K562 (cell line): Measurements from ENCODE around the gene NRXN3. TPM values are rescaled to one million over a fixed set of nuclear protein-coding genes. Genes with fewer than 3 reads are reported as not detected.

Experiments
- ATAC-seq: fragments of 200-7000 bp; cut with Tn5 transposase; 3 replicates; pipeline ENCODE4 v1.9.1; 2020; ENCODE audit warnings: moderate library complexity
- BruUV-seq: library from RNA; stranded (reverse); fragments of 400-500 nt; replicated peaks from 2 replicates; lab custom pipeline; 2021; lab: Mats Ljungman, UMichigan
- CTCF ChIA-PET: fragments of 300-600 bp; formaldehyde crosslinking; extraction: SDS; loops from one replicate; lab custom pipeline; 2021; ENCODE audit warnings: low intra/inter-chr PET ratio; lab: Yijun Ruan, JAX
- POLR2A ChIA-PET: fragments of 300-600, 350-650 bp; sonication (Branson Sonifier 250); formaldehyde crosslinking; extraction: SDS; loops from one replicate; lab custom pipeline; 2021; ENCODE audit warnings: antibody characterized with exemption, inconsistent platforms; lab: Yijun Ruan, JAX
- DNase-seq, 4 experiments: peaks; one replicate each; pipeline versions ENCODE4 v3.0.0 to v3.0.0-alpha.2; 2011 to 2018; ENCODE audit warnings: low spot score in 3 of 4, mixed read lengths in 3 of 4; ENCODE audit errors: extremely low read depth in 1 of 4
- FAIRE-seq: peaks from 2 replicates; lab custom pipeline; 2011; peaks lifted over from hg19 to GRCh38; lab: Jason Lieb, UNC
- H2AFZ ChIP-seq: 2 replicates; pipeline ENCODE4 v1.6.0; 2011; ENCODE audit warnings: low read depth, low read length, control low read depth, inconsistent platforms
- H3K27ac ChIP-seq: fragments of 200-600 bp; 3 replicates; pipeline ENCODE4 v1.8.0; 2011; ENCODE audit warnings: low read depth, mild to moderate bottlenecking, control low read depth, inconsistent platforms, low read length, moderate library complexity, mixed read lengths; ENCODE audit errors: extremely low read depth
- H3K27me3 ChIP-seq, 2 experiments: fragments of 300-600 bp in 1 of 2; 2 replicates in 1 of 2; 3 replicates in 1 of 2; pipeline versions ENCODE4 v1.6.0 to v1.8.0; 2011; ENCODE audit warnings: inconsistent platforms in 2 of 2, low read length in 2 of 2, mild to moderate bottlenecking in 1 of 2, mixed read lengths in 1 of 2, moderate library complexity in 1 of 2; ENCODE audit not compliant: control insufficient read depth in 2 of 2, insufficient read depth in 2 of 2
- H3K36me3 ChIP-seq: fragments of 300-600 bp; 3 replicates; pipeline ENCODE4 v1.8.0; 2011; ENCODE audit warnings: mild to moderate bottlenecking, low read length, inconsistent platforms; ENCODE audit not compliant: control insufficient read depth, insufficient read depth
- H3K4me1 ChIP-seq, 2 experiments: fragments of 200-600 bp in 1 of 2; replicated peaks in 1 of 2; 2 replicates in 1 of 2; 3 replicates in 1 of 2; pipeline versions ENCODE4 v1.5.1 to v1.8.0; 2011; ENCODE audit warnings: inconsistent platforms in 2 of 2, low read length in 2 of 2, mild to moderate bottlenecking in 1 of 2, mixed read lengths in 1 of 2, moderate library complexity in 1 of 2; ENCODE audit not compliant: control insufficient read depth in 2 of 2, insufficient read depth in 2 of 2
- H3K4me2 ChIP-seq: 2 replicates; pipeline ENCODE4 v1.6.1; 2011; ENCODE audit warnings: low read length, control low read depth, inconsistent platforms, mixed read lengths; ENCODE audit not compliant: insufficient read depth
- H3K4me3 ChIP-seq: fragments of 200-600 bp; sonication (generic), shearing (Covaris generic); 2 replicates; pipeline ENCODE4 v1.5.1; 2016; ENCODE audit warnings: control low read depth, inconsistent platforms
- H3K79me2 ChIP-seq: fragments of 200-600 bp; 3 replicates; pipeline ENCODE4 v1.8.0; 2011; ENCODE audit warnings: low read length, inconsistent platforms; ENCODE audit not compliant: control insufficient read depth, insufficient read depth
- H3K9ac ChIP-seq, 2 experiments: 2 replicates each; pipeline versions ENCODE4 v1.6.0 to v1.6.1; 2011; ENCODE audit warnings: low read depth in 2 of 2, low read length in 2 of 2, control low read depth in 1 of 2, inconsistent platforms in 1 of 2, mild to moderate bottlenecking in 1 of 2, mixed read lengths in 1 of 2; ENCODE audit not compliant: insufficient read depth in 1 of 2
- H3K9me1 ChIP-seq: one replicate; pipeline ENCODE4 v1.6.0; 2011; ENCODE audit warnings: inconsistent platforms, mild to moderate bottlenecking, low read length, moderate library complexity; ENCODE audit not compliant: control insufficient read depth, insufficient read depth
- H3K9me3 ChIP-seq: replicated peaks from 2 replicates; pipeline ENCODE4 v1.5.1; 2011; ENCODE audit warnings: low read depth, low read length, inconsistent platforms; ENCODE audit not compliant: control insufficient read depth, insufficient read depth
- H4K20me1 ChIP-seq: replicated peaks from 2 replicates; pipeline ENCODE4 v1.6.1; 2011; ENCODE audit warnings: low read length, inconsistent platforms, mixed read lengths; ENCODE audit not compliant: control insufficient read depth, insufficient read depth
- CEBPB ChIP-seq: fragments of 450-650 bp; IDR thresholded peaks from 2 replicates; pipeline ENCODE4 v1.6.1; 2016; ENCODE audit warnings: missing genetic modification characterization, missing compliant biosample characterization
- CEBPG ChIP-seq, 3 experiments: fragments of 200-800 bp in 1 of 3; sonication (Bioruptor generic) in 1 of 3; sonication (generic) in 1 of 3; formaldehyde crosslinking in 1 of 3; IDR thresholded peaks in 2 of 3; conservative IDR thresholded peaks in 1 of 3; 2 replicates each; pipeline versions ENCODE4 v1.6.1 to v1.8.0; 2016 to 2022; ENCODE audit warnings: missing compliant biosample characterization in 2 of 3, missing genetic modification characterization in 2 of 3, mild to moderate bottlenecking in 1 of 3, missing genetic modification reagents in 1 of 3
- FIP1L1 ChIP-seq: fragments of 200-400 bp; formaldehyde crosslinking; IDR thresholded peaks from 2 replicates; pipeline ENCODE4 v1.6.1; 2018; ENCODE audit warnings: mild to moderate bottlenecking, low read depth, low read length; ENCODE audit not compliant: poor library complexity, severe bottlenecking
- KDM4B ChIP-seq, 2 experiments: fragments of 450-650 bp in 1 of 2; sonication (generic) in 1 of 2; IDR thresholded peaks; 2 replicates each; pipeline ENCODE4 v1.6.1; 2016 to 2017; ENCODE audit warnings: borderline replicate concordance in 2 of 2, antibody characterized with exemption in 1 of 2, low read depth in 1 of 2, mild to moderate bottlenecking in 1 of 2
- PHTF2 ChIP-seq: fragments of 250-450 bp; sonication (Bioruptor Pico); IDR thresholded peaks from 2 replicates; pipeline ENCODE4 v1.5.0; 2021; ENCODE audit warnings: mild to moderate bottlenecking
- PREB ChIP-seq: sonication (generic); formaldehyde crosslinking; IDR thresholded peaks from 2 replicates; pipeline ENCODE4 v1.8.1; 2023; ENCODE audit warnings: mild to moderate bottlenecking, missing genetic modification reagents
- U2AF2 ChIP-seq: fragments of 200-400 bp; formaldehyde crosslinking; optimal IDR thresholded peaks from 2 replicates; pipeline ENCODE3; 2017; ENCODE audit warnings: low read depth, mild to moderate bottlenecking, low read length
- UBTF ChIP-seq, 2 experiments: IDR thresholded peaks; 2 replicates each; pipeline ENCODE4 v1.6.1; 2012; ENCODE audit warnings: improper control_type of control experiment in 2 of 2, low read depth in 2 of 2, low read length in 2 of 2, borderline replicate concordance in 1 of 2
- ZNF146 ChIP-seq: IDR thresholded peaks from one replicate; pipeline ENCODE4 v1.6.1; 2018; ENCODE audit warnings: missing compliant biosample characterization; ENCODE audit not compliant: unreplicated experiment
- ZNF217 ChIP-seq: sonication (generic); formaldehyde crosslinking; IDR thresholded peaks from 2 replicates; pipeline ENCODE4 v1.8.0; 2022; ENCODE audit warnings: mild to moderate bottlenecking, missing genetic modification reagents
- ZNF239 ChIP-seq: fragments of 250-450 bp; sonication (Bioruptor Pico); IDR thresholded peaks from 2 replicates; pipeline ENCODE4 v1.4.0; 2020; ENCODE audit warnings: mild to moderate bottlenecking
- ZNF324 ChIP-seq: fragments of 250-450 bp; sonication (Bioruptor Pico); IDR thresholded peaks from 2 replicates; pipeline ENCODE4 v1.4.0; 2020; ENCODE audit warnings: mild to moderate bottlenecking
- ZNF780A ChIP-seq: fragments of 250-450 bp; sonication (Bioruptor Pico); IDR thresholded peaks from 2 replicates; pipeline ENCODE4 v1.5.0; 2021; ENCODE audit warnings: mild to moderate bottlenecking
- WGBS: fragments of 100-300 bp; shearing (Covaris generic); methylation state at CpG from one replicate; pipeline ENCODE4 v1.1.6; 2016; ENCODE audit warnings: low coverage, mixed read lengths; ENCODE audit not compliant: insufficient coverage; ENCODE audit errors: missing lambda C conversion rate; 5-methylcytosine and 5-hydroxymethylcytosine counted together
- in situ Hi-C: fragments of 300-500 bp; cut with MboI; formaldehyde crosslinking; loops from 4 replicates; pipeline ENCODE4 v1.15.0; 2018; ENCODE audit warnings: inconsistent platforms, mixed read lengths
- intact Hi-C: fragments of 100-400 bp; cut with micrococcal nuclease; formaldehyde crosslinking; loops from 2 replicates; pipeline ENCODE4 v1.14.2; 2022
- polyA plus RNA-seq, 8 experiments: library from polyadenylated mRNA; depleted of rRNA in 4 of 8; stranded (reverse) in 5 of 8; unstranded in 3 of 8; fragments of >200 nt; fragmentation: Nextera tagmentation in 2 of 8; fragmentation: Illumina TruSeq in 1 of 8; extraction: Ambion mirVana in 2 of 8; extraction: Trizol in 1 of 8; gene quantifications; 2 replicates each; pipeline versions ENCODE4 v1.2.1 to v1.2.3, GENCODE V29; 2011 to 2014; ENCODE audit warnings: inconsistent platforms in 1 of 8, missing spikeins in 1 of 8
- total RNA-seq, 7 experiments: library from RNA; depleted of rRNA in 6 of 7; stranded (reverse); fragments of >200 nt in 6 of 7; fragmentation: Illumina TruSeq in 2 of 7; extraction: Trizol in 2 of 7; gene quantifications; 2 replicates each; pipeline versions ENCODE4 v1.2.1 to v1.2.3, GENCODE V29; 2011 to 2021; ENCODE audit warnings: low replicate concordance in 1 of 7

NRXN3 gene
- total and polyA plus RNA-seq, 9 of the 15 experiments (the other 6 are each of a cell fraction or from before 2014, with no cell fraction given), result 0.09 TPM; not detected in 8

GRCh38 chr14:78324353-78324752, 154.2 kb downstream of the NRXN3 start:
- Histone ChIP-seq H3K4me2 (no peak overlapping the region), H3K79me2 (no peaks in the 10 kb centered on the region), H3K9ac (no peak overlapping the region), H2AFZ (no peak overlapping the region), H3K4me1 (peaks cover 0 to 9% of the 10 kb centered on the region in 2 experiments; a peak in 3 of 5 replicates), H3K36me3 (no peaks in the 10 kb centered on the region), H3K4me3 (no peak overlapping the region), H3K27ac (no peak overlapping the region), H3K9me3 (no peaks in the 10 kb centered on the region), H3K27me3 (no peaks in the 10 kb centered on the region), H3K9me1 (no peaks in the 10 kb centered on the region), H4K20me1 (no peaks in the 10 kb centered on the region)
- no peak for ATAC-seq
- intact Hi-C loops, result no loop called here
- ChIA-PET POLR2A (no interaction called here), CTCF (no interaction called here)
- no TSS peak for BruUV-seq
- 29% methylated on average over 1 of the region's 1 CpG for WGBS
- FAIRE-seq, result no peak
- TF ChIP-seq ZNF239 (CRISPR knock-in tag) (no peak), CEBPB (tag) (peak; percentile 53), CEBPG (CRISPR knock-in tag; IDR thresholded peaks at IDR 0.05) (no peak), CEBPG (tag; conservative IDR thresholded peaks at IDR 0.05 in 1 of 2, IDR thresholded peaks at IDR 0.05 in 1 of 2) (peak in 1 of 2 experiments; percentile 64; a peak in 2 of 4 replicates)
- in situ Hi-C loops, result no loop called here
- DNase-seq, result no peak

GRCh38 chr14:78325911-78326310, 155.7 kb downstream of the NRXN3 start:
- Histone ChIP-seq H2AFZ (no peak overlapping the region), H3K9me3 (no peaks in the 10 kb centered on the region), H3K4me3 (no peak overlapping the region), H3K27ac (no peak overlapping the region), H3K4me1 (no peaks in the 10 kb centered on the region; a peak in 1 of 5 replicates), H3K4me2 (no peak overlapping the region), H3K9ac (no peak overlapping the region), H3K36me3 (no peaks in the 10 kb centered on the region), H3K27me3 (no peaks in the 10 kb centered on the region), H3K79me2 (no peaks in the 10 kb centered on the region), H3K9me1 (no peaks in the 10 kb centered on the region), H4K20me1 (no peaks in the 10 kb centered on the region)
- in situ Hi-C loops, result no loop called here
- no TSS peak for BruUV-seq
- ChIA-PET CTCF (no interaction called here), POLR2A (no interaction called here)
- FAIRE-seq (no peak), DNase-seq (no peak), ATAC-seq (no peak)
- intact Hi-C loops, result no loop called here
- WGBS, result 5% methylated on average over 2 of the region's 2 CpGs
- no peak for TF ChIP-seq ZNF780A (CRISPR knock-in tag)
- TF ChIP-seq U2AF2, result no peak
- TF ChIP-seq KDM4B (IDR thresholded peaks at IDR 0.05; ENCODE audit: borderline replicate concordance in 2 of 2, low read depth in 1 of 2), result no peak
- TF ChIP-seq ZNF217 (CRISPR knock-in tag), result no peak
- no peak for TF ChIP-seq UBTF (IDR thresholded peaks at IDR 0.05; ENCODE audit: borderline replicate concordance in 1 of 2, low read depth in 2 of 2, low read length in 2 of 2)
- TF ChIP-seq PREB (CRISPR knock-in tag), result no peak
- no peak for TF ChIP-seq FIP1L1
- TF ChIP-seq PHTF2 (CRISPR knock-in tag), result no peak
- no peak for TF ChIP-seq ZNF324 (CRISPR knock-in tag)
- TF ChIP-seq ZNF146, result no peak
